GM18867 (cell line): Measurements from ENCODE around the gene NGB.
A peak's percentile ranks its signal among the peaks of the same experiment; 100 is the strongest.
"Not testable (repeated sequence)": the region's sequence is repeated elsewhere in the genome, so short reads cannot be mapped to it uniquely, and the experiment has no call there.

Experiments used
- ATAC-seq: cut with Tn5 transposase; IDR thresholded peaks from one replicate; pipeline ENCODE4 v1.9.1; 2021; ENCODE audit warnings: mild to moderate bottlenecking, moderate library complexity; ENCODE audit not compliant: unreplicated experiment

The NGB gene, protein sequence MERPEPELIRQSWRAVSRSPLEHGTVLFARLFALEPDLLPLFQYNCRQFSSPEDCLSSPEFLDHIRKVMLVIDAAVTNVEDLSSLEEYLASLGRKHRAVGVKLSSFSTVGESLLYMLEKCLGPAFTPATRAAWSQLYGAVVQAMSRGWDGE

DNA sequence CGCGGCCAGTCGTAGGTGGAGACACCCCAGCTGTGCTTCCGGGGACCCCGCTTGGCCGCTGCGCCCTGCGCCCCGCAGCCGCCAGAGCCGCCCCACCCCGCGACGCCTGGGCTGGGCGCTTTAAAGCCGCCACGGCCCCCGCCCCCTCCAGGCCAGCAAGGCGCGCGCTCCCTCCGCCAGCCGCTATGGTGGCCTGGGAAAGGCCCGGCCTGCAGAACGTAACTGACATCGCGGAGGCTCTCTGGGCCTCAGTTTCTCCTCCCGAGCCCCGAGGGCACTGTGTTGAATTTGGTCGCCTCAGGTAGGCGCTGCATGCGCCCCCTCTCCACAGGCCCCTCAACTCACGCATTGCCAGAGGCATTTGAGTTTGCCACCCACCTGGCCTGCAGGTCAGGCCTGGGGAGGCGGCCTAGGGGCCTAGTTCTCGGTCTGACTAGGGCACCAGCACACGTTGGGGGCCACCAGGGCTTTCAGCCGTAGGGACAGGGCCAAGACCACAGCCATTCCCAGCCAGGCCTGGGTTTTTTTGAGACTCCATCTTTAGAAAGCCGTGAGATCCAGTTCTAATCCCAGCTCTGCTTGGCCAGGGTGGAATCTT, at the start of gene NGB:
TSS of gene NGB (minus strand) at position 94 of the 598 bp plus-strand sequence. CDS start 269 bp downstream, outside the sequence.
- ATAC-seq, result no peak

DNA sequence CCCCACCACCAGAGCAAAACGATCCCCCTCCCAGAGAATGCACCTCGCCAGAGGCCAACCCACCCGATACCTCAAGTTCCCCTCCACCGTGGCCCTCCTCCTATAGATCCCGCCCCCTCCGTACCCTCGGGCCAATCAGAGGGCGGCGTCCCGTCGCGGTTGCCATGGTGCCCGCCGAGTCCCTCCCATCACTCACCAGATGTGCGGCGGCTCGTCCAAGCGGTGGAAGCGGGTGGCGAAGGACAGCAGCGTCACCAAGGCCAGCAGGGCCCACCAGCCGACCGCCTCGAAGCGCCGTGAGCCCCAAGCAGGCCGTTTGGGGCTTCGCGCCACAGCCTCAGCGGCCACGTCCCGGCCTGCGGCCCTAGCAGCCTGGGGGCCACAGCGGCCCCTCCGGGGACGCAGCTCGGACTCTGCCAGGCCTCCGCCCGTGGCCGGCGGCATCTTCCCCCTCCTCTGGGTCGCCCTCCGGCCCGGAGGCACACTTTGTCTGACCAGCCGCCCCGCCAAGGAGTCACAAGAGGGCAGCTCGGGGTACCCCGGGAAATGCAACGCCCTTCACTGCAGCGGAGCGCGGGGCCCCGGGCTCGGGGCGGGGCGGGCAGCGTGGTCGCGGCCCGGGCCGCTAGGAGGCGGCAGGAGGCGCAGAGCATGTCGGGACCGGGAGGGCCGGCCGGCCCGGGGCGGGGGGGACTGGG, 49.4 kb upstream of the NGB start, which contains the start of gene POMT2:
TSS of gene POMT2 (minus strand) at position 646 of the 698 bp plus-strand sequence. CDS start at position 444, 202 bp downstream.
- ATAC-seq, result peak; percentile 69

DNA sequence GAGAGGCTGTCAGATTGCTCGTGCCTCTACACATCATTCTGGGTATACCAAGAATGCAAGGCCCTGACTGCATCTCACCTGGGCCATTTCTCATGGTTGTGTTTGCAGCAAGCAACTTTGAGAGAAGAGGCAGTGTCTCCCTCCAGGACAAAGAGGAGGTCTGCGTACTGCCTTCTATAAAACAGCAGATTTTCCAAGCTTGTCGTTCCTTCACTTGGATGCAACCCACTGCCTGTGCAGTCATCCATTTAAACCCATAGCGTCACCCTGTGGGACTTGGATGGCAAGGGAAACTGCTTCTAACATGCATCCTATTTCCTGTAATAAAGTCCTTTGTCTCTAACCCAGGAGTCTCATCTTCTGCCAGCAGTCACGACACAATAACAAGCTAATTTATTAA, 48.4 kb upstream of the NGB start:
- no peak for ATAC-seq

DNA sequence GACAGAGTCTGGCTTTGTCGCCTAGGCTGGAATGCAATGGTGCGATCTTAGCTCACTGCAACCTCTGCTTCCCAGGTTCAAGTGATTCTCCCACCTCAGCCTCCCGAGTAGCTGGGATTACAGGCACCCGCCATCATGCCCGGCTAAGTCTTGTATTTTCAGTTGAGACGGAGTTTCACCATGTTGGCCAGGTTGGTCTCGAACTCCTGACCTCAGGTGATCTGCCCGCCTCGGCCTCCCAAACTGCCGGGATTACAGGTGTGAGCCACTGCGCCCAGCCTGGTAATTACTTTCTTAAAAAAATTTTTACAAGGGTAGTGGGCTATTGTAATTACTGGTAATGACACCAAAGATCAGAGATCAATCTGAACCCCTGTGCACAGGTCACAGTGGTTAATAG, 47.8 kb upstream of the NGB start:
- not testable (repeated sequence) for ATAC-seq

DNA sequence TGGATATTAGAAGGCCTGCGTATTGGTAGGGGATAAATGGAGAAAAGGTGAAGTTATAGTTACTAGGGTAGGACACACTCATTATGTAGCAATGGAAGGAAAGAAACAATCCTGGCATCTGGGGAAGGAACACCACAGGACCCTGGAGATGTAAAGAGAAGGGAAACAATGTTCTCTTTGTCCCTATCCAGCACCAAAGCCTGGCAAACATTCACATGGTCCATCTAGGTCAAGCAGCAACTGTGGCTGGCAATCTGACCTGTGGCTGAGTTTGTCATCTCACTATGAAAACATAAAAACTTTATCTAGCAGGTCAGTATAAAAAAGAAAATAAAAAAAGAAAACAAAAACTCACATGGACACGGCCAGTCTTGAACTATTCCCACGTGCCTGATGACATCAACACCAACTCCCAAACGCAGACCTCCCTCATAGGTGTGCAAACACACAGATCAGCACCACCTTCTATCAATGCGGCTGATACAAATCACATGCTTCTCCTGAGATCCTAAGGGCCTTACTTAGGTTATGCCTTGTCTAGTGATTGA, 47.1 kb upstream of the NGB start:
- ATAC-seq, result no peak

DNA sequence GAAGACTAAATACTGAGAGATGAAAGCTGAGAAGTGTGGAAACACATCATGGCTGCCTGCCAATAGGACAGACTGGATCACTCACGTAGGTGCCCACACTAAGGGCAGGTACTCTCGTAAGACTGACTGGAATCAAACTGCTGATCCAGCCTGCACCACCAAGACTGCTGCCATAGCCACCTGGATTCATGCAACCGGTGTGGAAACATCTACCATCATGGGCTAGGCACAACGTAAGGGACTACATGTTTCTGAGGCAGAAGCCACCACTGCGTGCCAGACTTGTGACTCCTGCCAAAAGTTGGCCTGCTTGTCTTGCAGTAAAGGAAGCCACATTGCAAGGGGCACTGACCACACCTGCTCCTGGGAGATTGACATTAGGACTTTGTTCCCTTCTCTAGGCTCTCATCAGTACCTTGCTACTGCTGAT, 45.9 kb upstream of the NGB start:
- ATAC-seq, result no peak

DNA sequence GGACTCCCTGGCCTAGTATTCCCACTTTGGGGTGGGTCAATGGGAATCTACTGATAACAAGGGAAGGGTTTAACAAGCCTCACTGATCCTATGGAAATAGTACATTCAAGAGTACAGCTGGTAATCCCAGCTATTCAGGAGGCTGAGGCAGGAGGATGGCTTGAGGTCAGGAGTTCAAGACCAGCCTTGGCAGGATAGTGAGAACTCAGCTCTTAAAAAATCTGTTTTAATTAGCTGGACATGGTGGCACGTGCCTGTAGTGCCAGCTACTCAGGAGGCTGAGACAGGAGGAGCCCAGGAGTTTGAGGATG, 45.1 kb upstream of the NGB start:
- ATAC-seq, result no peak

DNA sequence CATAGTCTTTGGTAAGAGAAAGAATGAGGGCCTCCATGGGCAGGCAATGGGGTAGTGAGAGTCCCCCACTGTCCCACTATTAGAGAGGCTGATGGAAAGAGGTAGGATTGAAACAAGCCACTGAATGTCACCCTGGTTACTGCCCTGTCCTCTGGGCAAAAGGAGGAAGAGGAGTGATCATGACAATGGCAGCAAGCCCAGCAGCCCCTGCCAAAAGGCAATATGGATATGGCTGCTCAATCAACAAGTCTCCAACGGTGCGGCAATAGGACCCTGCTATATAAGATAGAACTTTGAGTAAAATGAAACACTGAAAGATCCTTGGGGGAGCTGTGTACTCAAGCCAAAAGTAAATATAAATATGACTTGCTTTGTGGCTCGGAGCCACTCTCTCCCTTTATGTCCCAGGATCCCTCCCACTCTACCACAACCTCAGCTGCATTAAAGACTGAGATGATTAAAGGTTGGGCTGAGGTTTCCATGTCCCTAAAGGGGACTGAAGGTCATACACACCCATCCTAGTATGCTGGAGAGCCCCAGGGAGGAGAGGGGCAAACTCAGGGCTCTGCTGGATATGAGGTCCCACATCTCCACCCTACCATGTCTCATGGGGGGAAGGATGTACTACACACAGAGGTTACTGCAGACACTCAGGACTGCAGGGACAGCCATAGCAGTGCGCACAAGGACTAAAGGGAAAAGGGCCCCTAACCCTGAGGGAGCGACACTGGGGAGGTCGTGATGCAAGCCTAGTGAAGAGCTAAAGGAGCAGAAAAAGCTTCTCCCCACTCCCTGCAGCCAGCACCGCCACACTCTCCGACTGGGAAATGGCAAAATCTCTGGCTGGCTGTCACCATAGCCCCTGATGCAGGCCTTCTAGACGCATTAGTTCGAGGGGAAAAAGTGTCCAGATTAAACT, 43.8 kb upstream of the NGB start:
- ATAC-seq, result no peak

DNA sequence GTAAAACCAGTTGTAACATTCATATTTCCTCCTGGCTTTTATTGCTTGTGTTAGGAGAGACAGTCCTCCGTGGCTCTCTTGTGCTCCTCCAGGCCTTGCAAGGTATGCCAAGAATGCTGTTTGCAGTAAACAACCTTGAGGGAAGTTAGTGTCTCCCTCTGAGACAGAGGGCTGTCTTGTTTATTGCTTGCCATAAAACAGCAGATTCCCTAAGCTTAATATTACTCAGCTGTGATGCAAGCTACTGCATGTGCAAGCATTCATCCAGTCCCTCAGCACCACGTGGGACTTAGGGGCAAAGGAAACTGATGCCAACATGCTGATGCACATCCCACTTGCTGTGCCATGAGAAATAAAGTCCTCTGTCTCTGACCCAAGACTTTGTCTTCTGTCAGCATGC, 43.0 kb upstream of the NGB start:
- no peak for ATAC-seq

DNA sequence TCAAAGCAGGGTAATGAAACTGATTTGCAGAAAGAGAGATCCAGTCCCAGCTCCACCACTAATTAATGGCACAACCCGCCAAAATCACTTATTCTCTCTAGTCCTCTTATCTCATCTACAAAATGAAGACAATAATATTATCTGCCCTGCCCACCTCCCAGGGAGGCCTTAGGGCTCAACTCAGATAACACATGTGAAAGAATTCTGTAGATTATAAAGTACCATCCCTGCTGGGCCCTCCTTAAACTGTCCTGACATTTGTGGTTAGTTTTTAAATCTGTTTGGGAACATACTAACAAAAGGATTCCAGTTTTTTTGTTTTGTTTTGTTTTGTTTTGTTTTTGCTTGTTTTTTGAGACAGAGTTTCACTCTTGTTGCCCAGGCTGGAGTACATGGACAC, 42.4 kb upstream of the NGB start:
- ATAC-seq, result no peak

DNA sequence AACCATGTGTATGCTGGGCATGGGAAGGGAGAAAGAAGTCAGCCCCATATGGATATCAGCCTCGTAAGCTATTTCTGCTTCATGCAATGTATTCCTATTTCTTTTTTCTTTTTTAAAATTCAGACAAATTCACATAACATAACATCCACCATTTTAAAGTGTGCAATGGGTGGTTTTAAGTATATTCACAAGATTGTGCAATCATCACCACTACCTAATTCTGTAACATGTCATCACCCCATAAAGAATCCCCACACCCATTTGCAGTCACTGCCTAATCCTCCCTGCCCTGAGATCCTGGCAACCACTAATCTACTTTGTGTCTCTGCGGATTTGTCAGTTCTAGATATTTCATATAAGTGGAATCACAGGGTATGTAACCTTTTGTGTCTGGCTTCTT, 40.2 kb upstream of the NGB start:
- ATAC-seq, result no peak

DNA sequence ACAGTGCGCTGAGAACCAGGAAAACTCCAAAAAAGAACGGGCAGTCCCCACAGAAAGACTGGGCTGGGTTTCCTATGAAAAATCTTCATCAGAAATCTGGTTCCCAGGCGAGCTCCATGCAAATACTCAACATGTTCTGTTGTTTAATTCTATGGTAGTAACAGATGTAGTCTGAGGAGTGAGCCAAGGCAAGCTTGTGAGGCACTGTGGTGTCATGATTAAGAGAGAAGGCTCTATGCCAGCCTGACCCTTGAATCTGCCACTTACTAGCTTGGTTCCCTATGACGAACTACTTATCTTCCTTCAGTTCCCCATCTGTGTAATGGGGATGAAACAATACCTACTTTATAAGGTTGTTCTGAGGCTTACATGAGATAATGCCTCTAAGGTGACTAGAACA, 39.0 kb upstream of the NGB start:
- no peak for ATAC-seq

DNA sequence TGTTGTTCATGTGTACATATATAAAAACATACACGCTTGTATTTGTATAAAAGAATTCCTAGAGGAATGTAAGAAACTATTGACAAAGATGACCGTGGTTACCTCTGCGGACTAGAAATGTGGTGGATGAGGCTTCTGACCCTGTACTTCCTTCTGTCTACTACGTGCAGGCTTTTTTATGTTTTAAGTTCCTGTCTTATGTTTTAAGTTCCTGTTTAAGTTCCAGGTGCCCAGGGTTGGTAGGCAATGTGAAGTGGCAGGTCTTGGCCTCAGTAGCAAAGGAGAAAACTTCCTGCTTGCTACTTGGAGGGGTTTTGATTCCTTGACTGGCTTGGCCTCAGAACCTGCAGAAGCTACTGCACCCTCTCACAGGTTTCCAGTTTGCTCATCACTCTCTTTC, 38.1 kb upstream of the NGB start:
- no peak for ATAC-seq

DNA sequence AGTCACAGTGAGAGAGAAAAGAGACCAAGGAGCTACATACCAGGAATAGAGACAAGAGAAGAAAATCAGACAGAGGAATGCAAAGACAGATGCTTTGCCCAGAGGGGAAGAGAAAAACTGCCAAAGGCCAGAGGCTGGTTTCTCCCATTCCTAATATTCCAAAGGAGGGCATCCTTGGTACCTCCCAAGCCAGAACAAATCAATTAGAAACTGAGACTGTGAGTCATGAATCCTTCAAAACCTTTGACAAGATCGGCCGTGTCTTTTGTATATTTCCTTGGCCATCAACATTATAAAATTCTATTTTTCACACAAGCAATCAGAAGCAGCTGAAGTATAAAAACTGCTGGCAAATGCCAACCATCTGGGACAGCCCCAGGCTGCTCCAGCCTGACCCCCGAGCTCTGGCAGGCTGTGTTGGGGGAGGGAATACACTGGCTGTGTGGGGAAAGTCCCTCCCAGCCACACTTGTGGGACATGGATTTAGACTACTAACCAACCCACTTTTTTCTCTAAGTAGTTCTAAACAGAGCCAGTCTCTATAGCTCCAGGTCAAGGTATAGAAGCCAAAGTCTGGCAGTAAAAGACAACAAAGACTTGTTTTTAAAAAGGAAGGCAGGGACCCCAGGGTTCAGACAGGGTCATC, 36.0 kb upstream of the NGB start:
- no peak for ATAC-seq

DNA sequence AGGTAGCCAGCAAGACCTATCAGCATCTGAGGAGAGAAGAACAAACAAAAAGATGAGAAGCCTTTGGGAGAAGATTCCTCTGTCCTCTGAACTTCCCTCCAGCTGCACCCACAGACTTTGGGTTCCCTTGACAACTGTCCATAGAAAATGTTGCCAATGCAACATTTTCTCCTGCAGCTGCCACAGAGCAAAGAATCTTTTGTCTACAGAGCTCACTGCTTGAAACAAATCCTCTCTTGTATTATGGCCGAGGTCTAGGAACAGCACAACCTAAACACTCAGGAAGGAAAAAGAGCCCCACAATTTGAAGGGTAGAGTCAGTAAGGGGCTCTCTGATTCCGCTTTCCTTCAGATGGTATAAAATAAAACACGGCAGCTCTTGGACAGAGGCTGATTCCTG, 35.4 kb upstream of the NGB start:
- no peak for ATAC-seq

DNA sequence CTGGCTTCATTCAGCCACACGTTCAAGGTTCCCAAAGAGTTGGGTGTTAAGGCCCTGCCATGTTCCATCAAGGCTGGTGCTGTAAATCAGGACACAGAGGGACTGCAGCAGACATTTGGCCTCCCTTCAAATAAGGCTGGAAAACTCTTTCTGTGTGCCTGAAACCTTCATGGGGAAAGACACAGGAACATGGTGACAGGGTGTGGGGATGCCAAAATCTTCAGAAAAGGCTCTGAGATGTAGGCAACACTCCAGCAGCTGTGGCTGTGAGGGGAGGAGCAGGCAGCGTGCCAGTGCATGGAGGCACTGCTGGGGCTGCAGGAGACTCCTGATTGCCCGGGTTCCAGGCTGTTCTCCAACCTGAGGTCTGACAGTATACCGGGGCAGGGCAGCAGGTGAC, 34.7 kb upstream of the NGB start:
- no peak for ATAC-seq

DNA sequence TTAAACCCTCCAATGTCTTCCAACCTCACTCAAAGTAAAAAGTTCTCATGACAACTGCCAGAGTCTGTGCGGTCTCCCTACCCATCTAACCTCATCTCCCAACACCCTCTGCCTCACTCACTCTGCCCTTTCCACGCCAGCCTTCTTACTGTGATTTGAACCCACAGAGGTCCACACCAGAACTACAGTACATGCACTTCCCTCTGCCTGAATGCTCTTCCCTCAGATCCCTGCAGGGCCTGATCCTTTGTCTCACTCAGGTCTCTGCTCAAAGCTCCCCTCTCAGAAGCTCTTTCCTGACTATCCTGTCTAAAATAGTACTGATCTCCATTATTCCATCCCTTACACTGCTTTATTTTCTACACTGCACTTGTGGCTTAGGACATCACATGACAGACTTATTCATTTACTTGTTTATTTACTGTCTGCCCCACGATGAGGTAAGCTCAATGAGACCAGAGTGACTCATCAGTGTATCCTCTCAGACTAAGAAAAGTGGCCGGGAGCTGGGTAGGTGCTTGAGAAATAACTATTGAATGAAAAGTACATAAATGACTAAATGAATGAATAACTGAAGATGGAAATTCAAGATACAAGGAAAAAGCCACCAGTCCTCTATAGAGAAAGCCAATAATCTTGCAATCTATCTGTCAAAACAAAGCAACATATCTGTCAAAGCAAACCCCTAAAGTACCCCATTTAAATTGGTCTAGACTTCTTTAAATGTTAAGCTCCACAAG, 32.6 kb upstream of the NGB start:
- ATAC-seq, result no peak

DNA sequence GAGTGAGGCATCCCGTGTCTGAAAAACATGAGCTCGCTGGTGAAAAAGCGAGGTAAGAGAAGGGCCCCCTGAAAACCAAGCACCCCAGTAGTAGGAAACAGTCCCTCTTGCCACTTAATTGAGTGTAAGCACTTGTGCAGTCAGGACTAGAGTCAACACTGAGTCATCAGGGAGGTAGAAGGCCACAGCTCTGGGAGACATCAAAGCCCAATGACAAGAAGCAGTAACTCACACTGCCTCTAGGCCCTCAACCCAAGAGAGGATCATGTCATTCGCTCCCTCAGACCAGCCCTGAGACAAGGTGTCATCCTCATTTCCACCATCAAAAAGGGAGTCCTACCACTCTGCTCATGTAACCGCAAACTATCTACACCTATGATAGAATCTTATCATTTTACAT, 31.9 kb upstream of the NGB start:
- no peak for ATAC-seq

DNA sequence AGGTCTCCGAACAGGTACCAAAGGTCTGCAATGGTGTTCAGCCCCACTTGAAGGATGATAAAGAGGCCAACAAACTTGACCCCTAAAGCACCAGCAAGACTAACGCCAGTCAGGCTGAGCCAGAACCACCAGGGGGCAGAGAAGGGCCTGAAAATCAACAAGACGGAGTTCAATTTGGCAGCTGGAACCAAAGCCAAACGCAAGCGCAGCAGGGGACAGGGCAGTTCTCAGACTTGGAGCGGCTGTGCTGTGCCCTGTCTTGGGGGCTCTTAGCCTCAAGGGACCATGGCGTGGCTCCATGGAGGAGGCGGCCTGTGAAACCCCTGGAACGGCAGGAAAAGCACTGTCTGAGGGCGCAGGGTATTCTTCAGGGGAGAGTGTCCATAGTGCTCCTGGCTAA, 30.1 kb upstream of the NGB start:
- ATAC-seq, result no peak

DNA sequence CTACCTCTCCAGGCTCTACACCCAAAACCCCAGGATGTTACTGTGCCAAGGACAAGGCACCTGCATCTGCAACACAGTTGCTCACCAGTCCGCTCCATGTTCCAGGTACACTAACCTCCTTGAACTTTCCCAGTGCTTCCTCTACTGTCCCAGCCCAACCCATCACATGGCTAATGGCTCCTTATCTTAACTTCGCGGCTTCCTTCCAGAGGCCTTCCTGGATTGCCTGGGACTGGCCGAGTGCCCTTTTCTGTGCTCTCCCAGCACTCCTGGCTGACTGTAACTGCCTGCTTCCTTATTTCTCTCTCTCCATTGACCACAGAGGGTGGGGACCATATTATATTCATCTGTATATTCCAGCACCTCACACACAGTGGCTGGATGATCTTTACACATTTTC, 28.8 kb upstream of the NGB start:
- ATAC-seq, result no peak
